DND-41 (cell line): Measurements from ENCODE around the gene CHIC1.
"Not testable (repeated sequence)": the region's sequence is repeated elsewhere in the genome, so short reads cannot be mapped to it uniquely, and the experiment has no call there.

Experiments
- ATAC-seq: fragments of 200-7000 bp; cut with Tn5 transposase; 3 replicates; pipeline ENCODE4 v1.9.1; 2021; ENCODE audit warnings: low read depth; ENCODE audit not compliant: insufficient read depth
- DNase-seq: peaks from one replicate; pipeline ENCODE4 v3.0.0-alpha.2; 2020
- H2AFZ ChIP-seq: 2 replicates; pipeline ENCODE4 v1.6.0; 2012; ENCODE audit warnings: low read depth, low read length
- H3K27ac ChIP-seq: 2 replicates; pipeline ENCODE4 v1.5.1; 2012; ENCODE audit warnings: low read length, inconsistent platforms
- H3K27me3 ChIP-seq: fragments of 200-600 bp; sonication (generic); 2 replicates; pipeline ENCODE4 v1.6.0; 2012; ENCODE audit warnings: low read length, mild to moderate bottlenecking, inconsistent platforms; ENCODE audit not compliant: insufficient read depth, poor library complexity
- H3K36me3 ChIP-seq: 2 replicates; pipeline ENCODE4 v1.5.1; 2012; ENCODE audit warnings: low read length, inconsistent platforms; ENCODE audit not compliant: insufficient read depth
- H3K4me1 ChIP-seq: 2 replicates; pipeline ENCODE4 v1.5.1; 2012; ENCODE audit warnings: mild to moderate bottlenecking, low read length; ENCODE audit not compliant: insufficient read depth
- H3K4me2 ChIP-seq: 2 replicates; pipeline ENCODE4 v1.6.0; 2012; ENCODE audit warnings: mild to moderate bottlenecking, moderate library complexity, low read length, inconsistent platforms; ENCODE audit not compliant: insufficient read depth
- H3K4me3 ChIP-seq, 2 experiments: fragments of 200-600 bp in 1 of 2; shearing (Covaris generic) in 1 of 2; 2 replicates each; pipeline ENCODE4 v1.5.1; 2012 to 2016; ENCODE audit warnings: inconsistent platforms in 2 of 2, low read length in 2 of 2, mild to moderate bottlenecking in 2 of 2, low read depth in 1 of 2, moderate library complexity in 1 of 2
- H3K79me2 ChIP-seq: 2 replicates; pipeline ENCODE4 v1.6.0; 2012; ENCODE audit warnings: low read length, inconsistent platforms; ENCODE audit not compliant: insufficient read depth
- H3K9ac ChIP-seq: 2 replicates; pipeline ENCODE4 v1.6.0; 2012; ENCODE audit warnings: low read depth, mild to moderate bottlenecking, inconsistent platforms, low read length, moderate library complexity
- H3K9me3 ChIP-seq: 2 replicates; pipeline ENCODE4 v1.5.1; 2012; ENCODE audit warnings: low read length, moderate library complexity, mild to moderate bottlenecking, inconsistent platforms; ENCODE audit not compliant: insufficient read depth, severe bottlenecking
- H4K20me1 ChIP-seq: 2 replicates; pipeline ENCODE4 v1.6.0; 2012; ENCODE audit warnings: low read length; ENCODE audit not compliant: insufficient read depth
- EZH2 ChIP-seq: IDR thresholded peaks from 3 replicates; pipeline ENCODE4 v1.6.1; 2012; ENCODE audit warnings: borderline replicate concordance, low read depth, mild to moderate bottlenecking, moderate library complexity, low read length, inconsistent platforms; ENCODE audit not compliant: severe bottlenecking
- TF ChIP-seq, protein P1 (sequence below): IDR thresholded peaks from 2 replicates; pipeline ENCODE4 v1.5.1; 2012; ENCODE audit warnings: borderline replicate concordance, low read length, moderate library complexity, mild to moderate bottlenecking; ENCODE audit not compliant: poor library complexity, severe bottlenecking; ENCODE audit errors: extremely low read depth

CHIC1 gene

DNA sequence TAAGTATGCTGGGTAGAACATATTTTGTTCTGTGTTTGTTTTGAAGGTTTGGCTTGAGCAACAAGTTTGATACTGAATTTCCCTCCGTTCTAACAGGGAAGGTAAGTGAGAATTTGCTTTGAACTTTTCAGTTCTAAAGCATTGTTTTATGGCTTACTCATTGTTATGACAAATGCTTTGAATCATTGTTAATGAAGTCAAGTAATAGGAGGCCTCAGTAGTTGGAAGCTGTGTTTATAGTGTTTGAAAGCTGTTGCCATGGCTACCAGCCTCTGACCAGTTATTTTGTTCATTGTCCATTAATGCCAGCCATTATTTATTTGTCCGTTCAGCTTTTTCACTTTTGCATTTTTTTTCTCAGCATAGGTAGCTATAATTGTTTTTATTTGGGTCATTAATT, 14.4 kb downstream of the CHIC1 start:
- Histone ChIP-seq H3K4me1 (no peaks in the 10 kb centered on the region), H3K27ac (no peak overlapping the region), H3K36me3 (peaks cover 2% of the 10 kb centered on the region; the same call in 1 of the 2 replicates), H3K4me2 (no peak overlapping the region), H3K4me3 (no peak overlapping the region), H3K9ac (no peak overlapping the region), H4K20me1 (no peaks in the 10 kb centered on the region), H3K9me3 (no peaks in the 10 kb centered on the region), H3K79me2 (peaks cover 12% of the 10 kb centered on the region; the same call in 1 of the 2 replicates), H2AFZ (no peak overlapping the region), H3K27me3 (no peaks in the 10 kb centered on the region)
- ATAC-seq (no peak), DNase-seq (no peak)
- TF ChIP-seq, protein P1, sequence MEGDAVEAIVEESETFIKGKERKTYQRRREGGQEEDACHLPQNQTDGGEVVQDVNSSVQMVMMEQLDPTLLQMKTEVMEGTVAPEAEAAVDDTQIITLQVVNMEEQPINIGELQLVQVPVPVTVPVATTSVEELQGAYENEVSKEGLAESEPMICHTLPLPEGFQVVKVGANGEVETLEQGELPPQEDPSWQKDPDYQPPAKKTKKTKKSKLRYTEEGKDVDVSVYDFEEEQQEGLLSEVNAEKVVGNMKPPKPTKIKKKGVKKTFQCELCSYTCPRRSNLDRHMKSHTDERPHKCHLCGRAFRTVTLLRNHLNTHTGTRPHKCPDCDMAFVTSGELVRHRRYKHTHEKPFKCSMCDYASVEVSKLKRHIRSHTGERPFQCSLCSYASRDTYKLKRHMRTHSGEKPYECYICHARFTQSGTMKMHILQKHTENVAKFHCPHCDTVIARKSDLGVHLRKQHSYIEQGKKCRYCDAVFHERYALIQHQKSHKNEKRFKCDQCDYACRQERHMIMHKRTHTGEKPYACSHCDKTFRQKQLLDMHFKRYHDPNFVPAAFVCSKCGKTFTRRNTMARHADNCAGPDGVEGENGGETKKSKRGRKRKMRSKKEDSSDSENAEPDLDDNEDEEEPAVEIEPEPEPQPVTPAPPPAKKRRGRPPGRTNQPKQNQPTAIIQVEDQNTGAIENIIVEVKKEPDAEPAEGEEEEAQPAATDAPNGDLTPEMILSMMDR: no peak
- TF ChIP-seq EZH2: no peak

DNA sequence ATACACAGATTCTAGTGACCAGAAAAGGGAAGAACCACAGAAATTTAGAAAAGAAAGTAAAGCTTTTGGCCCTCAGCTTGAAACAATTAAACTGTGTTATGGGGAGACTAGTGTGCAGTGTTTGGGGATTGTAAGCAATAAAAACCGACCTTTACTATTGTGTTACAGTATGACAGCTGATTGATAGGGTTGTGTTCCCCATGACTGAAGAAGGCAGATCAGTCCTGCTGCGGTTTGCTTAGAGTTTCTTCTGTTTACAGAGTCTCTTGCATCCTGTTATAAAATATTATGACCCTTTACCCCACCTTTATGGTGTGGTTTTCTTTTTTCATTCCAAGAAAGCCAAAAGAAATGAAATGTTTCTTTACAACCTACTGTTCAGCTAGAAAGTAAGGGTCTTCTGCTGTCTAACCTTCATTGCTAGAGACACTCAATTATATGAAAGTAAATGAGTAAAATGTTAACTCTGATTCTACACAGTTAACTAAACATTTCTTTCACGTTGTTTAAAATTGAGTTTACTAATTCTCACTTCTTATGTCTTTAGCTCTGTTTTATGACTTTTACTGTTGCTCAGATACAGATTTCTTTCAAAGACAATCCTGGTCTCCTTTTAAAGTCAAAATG, 18.1 kb downstream of the CHIC1 start:
- Histone ChIP-seq H3K4me2 (no peak overlapping the region), H3K79me2 (no peaks in the 10 kb centered on the region; the same call in 1 of the 2 replicates), H3K4me3 (no peak overlapping the region), H3K36me3 (peaks cover 3% of the 10 kb centered on the region; the same call in 1 of the 2 replicates), H3K4me1 (no peaks in the 10 kb centered on the region), H3K27me3 (no peaks in the 10 kb centered on the region), H3K27ac (no peak overlapping the region), H4K20me1 (no peaks in the 10 kb centered on the region), H2AFZ (no peak overlapping the region), H3K9ac (no peak overlapping the region), H3K9me3 (no peaks in the 10 kb centered on the region)
- DNase-seq: no peak
- no peak for TF ChIP-seq EZH2
- TF ChIP-seq, protein P1: no peak
- ATAC-seq: no peak

DNA sequence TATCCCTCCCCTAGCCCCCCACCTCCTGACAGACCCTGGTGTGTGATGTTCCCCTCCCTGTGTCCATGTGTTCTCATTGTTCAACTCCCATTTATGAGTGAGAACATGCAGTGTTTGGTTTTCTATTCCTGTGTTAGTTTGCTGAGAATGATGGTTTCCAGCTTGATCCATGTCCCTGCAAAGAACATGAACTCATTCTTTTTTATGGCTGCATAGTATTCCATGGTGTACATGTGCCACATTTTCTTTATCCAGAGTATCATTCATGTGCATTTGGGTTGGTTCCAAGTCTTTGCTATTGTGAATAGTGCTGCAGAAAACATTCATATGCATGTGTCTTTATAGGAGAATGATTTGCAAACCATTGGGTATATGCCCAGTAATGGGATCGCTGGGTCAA, 34.8 kb downstream of the CHIC1 start:
- H3K4me1 ChIP-seq, H2AFZ ChIP-seq, ATAC-seq: not testable (repeated sequence)

DNA sequence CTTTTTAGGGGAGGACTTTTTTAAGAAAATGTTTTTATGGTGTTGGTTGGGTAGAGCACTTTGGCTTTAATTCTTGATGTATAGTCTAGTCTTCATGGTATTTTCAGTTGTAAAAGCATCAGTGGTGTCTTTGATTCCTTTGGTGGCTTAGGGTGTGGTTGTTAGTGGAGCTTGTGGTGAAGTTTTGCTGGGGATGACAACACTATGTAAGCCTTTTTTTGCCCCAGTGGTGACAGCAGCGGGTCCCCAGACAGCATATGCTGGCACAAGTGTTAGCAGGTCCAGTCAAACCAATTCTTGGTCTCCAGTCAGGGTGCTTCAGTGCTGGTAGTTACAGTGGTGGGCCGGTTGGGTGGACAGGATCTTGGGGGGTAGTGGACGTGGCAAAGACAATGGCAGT, 52.0 kb downstream of the CHIC1 start:
- Histone ChIP-seq H3K9ac (no peak overlapping the region), H3K9me3 (peaks cover 3% of the 10 kb centered on the region), H2AFZ (no peak overlapping the region), H3K4me1 (no peaks in the 10 kb centered on the region), H3K4me2 (no peak overlapping the region), H3K27me3 (no peaks in the 10 kb centered on the region), H3K4me3 (no peak overlapping the region), H3K27ac (no peak overlapping the region), H3K36me3 (peaks cover 7% of the 10 kb centered on the region; the same call in 1 of the 2 replicates), H3K79me2 (peaks cover 9% of the 10 kb centered on the region; the same call in 1 of the 2 replicates), H4K20me1 (no peaks in the 10 kb centered on the region)
- ATAC-seq: no peak
- no peak for TF ChIP-seq EZH2
- TF ChIP-seq, protein P1: no peak
- no peak for DNase-seq

More for the DNA sequence above, 34.8 kb downstream of the CHIC1 start:
- not testable (repeated sequence) for H3K79me2 ChIP-seq, H3K27me3 ChIP-seq, H3K27ac ChIP-seq, H3K9me3 ChIP-seq, H3K9ac ChIP-seq, H3K36me3 ChIP-seq, H4K20me1 ChIP-seq, H3K4me2 ChIP-seq, DNase-seq, H3K4me3 ChIP-seq

DNA sequence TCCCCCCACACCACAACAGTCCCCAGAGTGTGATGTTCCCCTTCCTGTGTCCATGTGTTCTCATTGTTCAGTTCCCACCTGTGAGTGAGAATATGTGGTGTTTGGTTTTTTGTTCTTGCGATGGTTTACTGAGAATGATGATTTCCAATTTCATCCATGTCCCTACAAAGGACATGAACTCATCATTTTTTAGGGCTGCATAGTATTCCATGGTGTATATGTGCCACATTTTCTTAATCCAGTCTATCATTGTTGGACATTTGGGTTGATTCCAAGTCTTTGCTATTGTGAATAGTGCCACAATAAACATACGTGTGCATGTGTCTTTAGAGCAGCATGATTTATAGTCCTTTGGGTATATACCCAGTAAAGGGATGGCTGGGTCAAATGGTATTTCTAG, 78.7 kb downstream of the CHIC1 start:
- H3K79me2 ChIP-seq, H2AFZ ChIP-seq, H3K36me3 ChIP-seq, H3K4me2 ChIP-seq, DNase-seq, H3K4me3 ChIP-seq, H3K9ac ChIP-seq, H3K9me3 ChIP-seq, H4K20me1 ChIP-seq, H3K27me3 ChIP-seq, H3K4me1 ChIP-seq, H3K27ac ChIP-seq, ATAC-seq: not testable (repeated sequence)
